Mesenchymal stem cell (in vitro differentiated cells and primary cell): ENCODE results near the gene DIP2C.
"Not testable (repeated sequence)": the region's sequence is repeated elsewhere in the genome, so short reads cannot be mapped to it uniquely, and the experiment has no call there.

ENCODE experiments used
- DNase-seq: peaks from one replicate; pipeline ENCODE4 v3.0.0-alpha.2; 2013
- H2AFZ ChIP-seq: one replicate; pipeline ENCODE4 v1.6.1; 2013; ENCODE audit warnings: low read depth, mild to moderate bottlenecking, control low read depth, inconsistent platforms, low read length, moderate library complexity
- H2AK5ac ChIP-seq: 2 replicates; pipeline ENCODE4 v1.6.1; 2013; ENCODE audit warnings: low read length, moderate library complexity, mild to moderate bottlenecking, inconsistent platforms; ENCODE audit not compliant: severe bottlenecking
- H2BK120ac ChIP-seq: one replicate; pipeline ENCODE4 v1.6.1; 2013; ENCODE audit warnings: low read depth, mild to moderate bottlenecking, inconsistent platforms, low read length, moderate library complexity
- H2BK12ac ChIP-seq, 2 experiments: one replicate each; pipeline ENCODE4 v1.6.1; 2013; ENCODE audit warnings: inconsistent platforms in 2 of 2, low read length in 2 of 2, mild to moderate bottlenecking in 2 of 2, moderate library complexity in 2 of 2, control low read depth in 1 of 2
- H2BK15ac ChIP-seq: one replicate; pipeline ENCODE4 v1.6.1; 2013; ENCODE audit warnings: mild to moderate bottlenecking, low read depth, inconsistent platforms; ENCODE audit not compliant: poor library complexity, severe bottlenecking
- H2BK5ac ChIP-seq: 2 replicates; pipeline ENCODE4 v1.6.1; 2013; ENCODE audit warnings: low read depth, mild to moderate bottlenecking, low read length, control low read depth, inconsistent platforms; ENCODE audit not compliant: poor library complexity, severe bottlenecking
- H3K14ac ChIP-seq, 2 experiments: one replicate each; pipeline ENCODE4 v1.6.1; 2013; ENCODE audit warnings: inconsistent platforms in 2 of 2, low read length in 2 of 2, control low read depth in 1 of 2, mild to moderate bottlenecking in 1 of 2, moderate library complexity in 1 of 2
- H3K18ac ChIP-seq, 2 experiments: one replicate each; pipeline ENCODE4 v1.6.1; 2013; ENCODE audit warnings: inconsistent platforms in 2 of 2, low read length in 2 of 2, control low read depth in 1 of 2, low read depth in 1 of 2, mild to moderate bottlenecking in 1 of 2
- H3K23ac ChIP-seq, 2 experiments: one replicate each; pipeline ENCODE4 v1.6.1; 2013; ENCODE audit warnings: inconsistent platforms in 2 of 2, low read length in 2 of 2, mild to moderate bottlenecking in 2 of 2, moderate library complexity in 2 of 2, control low read depth in 1 of 2
- H3K27ac ChIP-seq: 2 replicates; pipeline ENCODE4 v1.5.1; 2013; ENCODE audit warnings: mild to moderate bottlenecking, moderate library complexity, low read length, control low read depth, inconsistent platforms; ENCODE audit not compliant: poor library complexity, severe bottlenecking
- H3K27me3 ChIP-seq, 2 experiments: 2 replicates each; pipeline versions ENCODE4 v1.6.1 to v1.7.0; 2013; ENCODE audit warnings: low read length in 2 of 2, mild to moderate bottlenecking in 2 of 2, moderate library complexity in 2 of 2, control low read depth in 1 of 2, inconsistent platforms in 1 of 2; ENCODE audit not compliant: control insufficient read depth in 1 of 2, insufficient read depth in 1 of 2
- H3K36me3 ChIP-seq, 2 experiments: 2 replicates each; pipeline versions ENCODE4 v1.6.1 to v1.7.0; 2013; ENCODE audit warnings: low read length in 2 of 2, control low read depth in 1 of 2, inconsistent platforms in 1 of 2, low read depth in 1 of 2, mild to moderate bottlenecking in 1 of 2; ENCODE audit not compliant: insufficient read depth in 2 of 2, control insufficient read depth in 1 of 2
- H3K4ac ChIP-seq, 2 experiments: one replicate each; pipeline ENCODE4 v1.6.1; 2013; ENCODE audit warnings: inconsistent platforms in 2 of 2, low read length in 2 of 2, mild to moderate bottlenecking in 2 of 2, moderate library complexity in 2 of 2, control low read depth in 1 of 2, low read depth in 1 of 2
- H3K4me1 ChIP-seq: 2 replicates; pipeline ENCODE4 v1.6.1; 2013; ENCODE audit warnings: low read depth, low read length, control low read depth; ENCODE audit not compliant: control insufficient read depth, insufficient read depth
- H3K4me2 ChIP-seq: 2 replicates; pipeline ENCODE4 v1.6.1; 2013; ENCODE audit warnings: low read length, mild to moderate bottlenecking, inconsistent platforms; ENCODE audit not compliant: poor library complexity, severe bottlenecking
- H3K4me3 ChIP-seq, 2 experiments: 2 replicates each; pipeline versions ENCODE4 v1.5.1 to v1.7.0; 2013; ENCODE audit warnings: low read length in 2 of 2, mild to moderate bottlenecking in 2 of 2, control low read depth in 1 of 2, low read depth in 1 of 2; ENCODE audit not compliant: insufficient read depth in 1 of 2
- H3K79me1 ChIP-seq: replicated peaks from 2 replicates; pipeline ENCODE4 v1.6.1; 2013; ENCODE audit warnings: mild to moderate bottlenecking, control low read depth, low read length, inconsistent platforms; ENCODE audit not compliant: poor library complexity, severe bottlenecking
- H3K9ac ChIP-seq: 2 replicates; pipeline ENCODE4 v1.7.0; 2013; ENCODE audit warnings: mild to moderate bottlenecking, low read length, moderate library complexity
- H3K9me3 ChIP-seq: 2 replicates; pipeline ENCODE4 v1.7.0; 2013; ENCODE audit warnings: mild to moderate bottlenecking, low read length; ENCODE audit not compliant: control insufficient read depth
- H4K8ac ChIP-seq: one replicate; pipeline ENCODE4 v1.6.1; 2013; ENCODE audit warnings: inconsistent platforms, mild to moderate bottlenecking, low read length, moderate library complexity
- H4K91ac ChIP-seq: one replicate; pipeline ENCODE4 v1.6.1; 2013; ENCODE audit warnings: mild to moderate bottlenecking, low read length, inconsistent platforms
- WGBS: methylation state at CpG from one replicate; pipeline ENCODE4 v1.1.7; 2013; ENCODE audit warnings: mixed read lengths; 5-methylcytosine and 5-hydroxymethylcytosine counted together

The DIP2C gene

GRCh38 chr10:513393-513792 is 176.1 kb downstream of the DIP2C start:
- H3K9ac ChIP-seq: no peak overlapping the region
- no peak overlapping the region for H3K27ac ChIP-seq
- H3K4ac ChIP-seq: no peak overlapping the region
- H2BK15ac ChIP-seq: no peak overlapping the region
- no peak overlapping the region for H2AK5ac ChIP-seq
- H3K23ac ChIP-seq: no peak overlapping the region
- no peak overlapping the region for H3K18ac ChIP-seq
- H4K8ac ChIP-seq: peak overlapping the region; percentile 29
- WGBS: 97% methylated on average over 18 of the region's 18 CpGs
- no peak overlapping the region for H2BK120ac ChIP-seq
- peaks cover 47% of the 10 kb centered on the region for H3K79me1 ChIP-seq
- peak overlapping the region in 1 of 2 experiments; percentile 6 for H2BK12ac ChIP-seq
- peak overlapping the region; percentile 43 for H4K91ac ChIP-seq
- H3K9me3 ChIP-seq: no peaks in the 10 kb centered on the region
- H3K36me3 ChIP-seq: peaks cover 7 to 27% of the 10 kb centered on the region in 2 experiments
- H3K4me1 ChIP-seq: peaks cover 16% of the 10 kb centered on the region
- H3K14ac ChIP-seq: peak overlapping the region in 1 of 2 experiments; percentile 50
- H2AFZ ChIP-seq: no peak overlapping the region
- no peaks in the 10 kb centered on the region for H3K27me3 ChIP-seq
- no peak overlapping the region for H3K4me3 ChIP-seq
- DNase-seq: no peak
- H2BK5ac ChIP-seq: no peak overlapping the region
- H3K4me2 ChIP-seq: no peak overlapping the region

- H2BK120ac ChIP-seq, H2BK15ac ChIP-seq, H3K4me2 ChIP-seq, H3K9ac ChIP-seq, H3K4me3 ChIP-seq, H4K91ac ChIP-seq, H2BK5ac ChIP-seq, H3K18ac ChIP-seq, H4K8ac ChIP-seq, H3K14ac ChIP-seq, DNase-seq, H3K27ac ChIP-seq, H3K23ac ChIP-seq, H3K27me3 ChIP-seq, H3K4ac ChIP-seq, H2BK12ac ChIP-seq, H2AK5ac ChIP-seq, H2AFZ ChIP-seq, H3K9me3 ChIP-seq: not testable (repeated sequence)
- 100% methylated on average over 3 of the region's 5 CpGs for WGBS
- peaks cover 14% of the 10 kb centered on the region for H3K4me1 ChIP-seq
- H3K36me3 ChIP-seq: peaks cover 7 to 30% of the 10 kb centered on the region in 2 experiments
- H3K79me1 ChIP-seq: peaks cover 53% of the 10 kb centered on the region
These were observed 176.8 kb downstream of the DIP2C start for GRCh38 chr10:512661-513060.

GRCh38 chr10:511849-512191 is 177.6 kb downstream of the DIP2C start:
- H4K8ac ChIP-seq: no peak overlapping the region
- H2AFZ ChIP-seq: no peak overlapping the region
- H3K4me2 ChIP-seq: no peak overlapping the region
- H3K4ac ChIP-seq: no peak overlapping the region
- H2BK15ac ChIP-seq: no peak overlapping the region
- no peak overlapping the region for H3K4me3 ChIP-seq
- H3K4me1 ChIP-seq: peaks cover 13% of the 10 kb centered on the region
- no peak overlapping the region for H3K14ac ChIP-seq
- peaks cover 60% of the 10 kb centered on the region for H3K79me1 ChIP-seq
- peak overlapping the region; percentile 86 for H2AK5ac ChIP-seq
- H2BK120ac ChIP-seq: peak overlapping the region; percentile 44
- no peak overlapping the region for H3K23ac ChIP-seq
- H3K9me3 ChIP-seq: no peaks in the 10 kb centered on the region
- H4K91ac ChIP-seq: peak overlapping the region; percentile 41
- DNase-seq: no peak
- WGBS: 82% methylated on average over 13 of the region's 14 CpGs
- H3K9ac ChIP-seq: peak overlapping the region; percentile 59
- peaks cover 15 to 36% of the 10 kb centered on the region in 2 experiments for H3K36me3 ChIP-seq
- no peaks in the 10 kb centered on the region for H3K27me3 ChIP-seq
- H3K18ac ChIP-seq: no peak overlapping the region
- no peak overlapping the region for H2BK5ac ChIP-seq
- H2BK12ac ChIP-seq: no peak overlapping the region
- H3K27ac ChIP-seq: no peak overlapping the region

GRCh38 chr10:511101-511848 is 178.2 kb downstream of the DIP2C start:
- no peak overlapping the region for H2BK120ac ChIP-seq
- DNase-seq: peak; percentile 92
- 28% methylated on average over 17 of the region's 21 CpGs for WGBS

More at GRCh38 chr10:511101-511848, 178.2 kb downstream of the DIP2C start:
- peak overlapping the region; percentile 75 for H3K9ac ChIP-seq
- no peaks in the 10 kb centered on the region for H3K27me3 ChIP-seq
- peak overlapping the region in 1 of 2 experiments; percentile 39 for H3K4ac ChIP-seq
- no peak overlapping the region for H2BK15ac ChIP-seq
- H3K4me3 ChIP-seq: no peak overlapping the region
- no peak overlapping the region for H4K8ac ChIP-seq
- no peak overlapping the region for H3K4me2 ChIP-seq
- H4K91ac ChIP-seq: no peak overlapping the region
- no peak overlapping the region for H3K27ac ChIP-seq
- no peak overlapping the region for H3K14ac ChIP-seq
- H2AFZ ChIP-seq: no peak overlapping the region
- peaks cover 64% of the 10 kb centered on the region for H3K79me1 ChIP-seq
- H3K23ac ChIP-seq: no peak overlapping the region
- no peak overlapping the region for H2BK5ac ChIP-seq
- peaks cover 21 to 42% of the 10 kb centered on the region in 2 experiments for H3K36me3 ChIP-seq
- no peak overlapping the region for H3K18ac ChIP-seq
- H2BK12ac ChIP-seq: no peak overlapping the region
- peaks cover 13% of the 10 kb centered on the region for H3K4me1 ChIP-seq
- no peaks in the 10 kb centered on the region for H3K9me3 ChIP-seq
- no peak overlapping the region for H2AK5ac ChIP-seq
